NB4 (cell line): Measurements from ENCODE around the gene ACTR3C.

Experiments used
- DNase-seq: peaks from one replicate; pipeline ENCODE4 v3.0.0; 2010; ENCODE audit warnings: low read depth
- H3K4me3 ChIP-seq: one replicate; pipeline ENCODE4 v1.5.1; 2011; ENCODE audit warnings: mild to moderate bottlenecking, low read depth, low read length, moderate library complexity
- MAX ChIP-seq: IDR thresholded peaks from 2 replicates; pipeline ENCODE4 v1.6.1; 2011; ENCODE audit warnings: low read depth, low read length
- MYC ChIP-seq: IDR thresholded peaks from 2 replicates; pipeline ENCODE4 v1.6.1; 2011; ENCODE audit warnings: low read depth, low read length
- POLR2A ChIP-seq: IDR thresholded peaks from 2 replicates; pipeline ENCODE4 v1.6.1; 2011; ENCODE audit warnings: mild to moderate bottlenecking; ENCODE audit not compliant: insufficient read length; ENCODE audit errors: extremely low read depth
- TF ChIP-seq, protein P1 (sequence below): IDR thresholded peaks from one replicate; pipeline ENCODE4 v1.5.1; 2012; ENCODE audit warnings: low read depth, low read length

ACTR3C gene

DNA sequence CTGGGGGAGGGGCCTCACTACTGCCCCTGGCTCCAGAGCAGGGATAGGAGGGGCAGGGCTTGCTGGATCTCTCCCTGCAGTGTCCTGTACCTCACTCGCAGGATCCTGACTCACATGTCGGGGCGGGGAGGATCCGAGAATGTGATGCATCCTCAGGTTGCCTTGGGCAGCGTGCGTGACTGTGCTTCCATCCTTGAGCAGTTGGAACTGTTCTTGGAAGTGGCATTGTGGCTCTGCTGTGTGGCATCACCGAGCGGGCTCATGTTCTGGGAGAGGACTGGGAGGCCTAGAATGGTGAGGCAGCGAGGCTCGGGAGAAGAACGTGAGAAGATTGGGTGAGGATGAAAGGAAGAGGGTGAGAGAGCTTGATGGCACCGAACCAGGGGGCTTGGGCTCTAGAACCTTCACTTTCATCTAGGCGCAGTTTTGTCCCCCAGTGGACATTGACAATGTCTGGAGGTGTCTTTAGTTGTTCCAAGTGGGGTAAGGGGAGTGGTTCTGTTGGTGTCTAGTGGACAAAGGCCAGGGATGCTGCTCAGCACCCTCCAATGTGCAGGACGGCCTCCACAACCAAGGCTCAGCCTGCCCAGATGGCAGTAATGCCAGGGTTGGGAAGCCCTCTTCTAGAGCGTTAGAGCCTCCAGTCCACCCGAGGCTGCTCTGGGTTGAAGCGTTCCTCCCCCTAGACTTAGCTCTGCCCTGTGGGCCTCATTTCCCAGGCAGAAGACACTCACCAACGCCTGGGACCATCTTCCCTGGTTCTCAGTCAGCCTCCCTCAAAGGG is 9.7 kb upstream of the ACTR3C start:
- no peak overlapping the region for H3K4me3 ChIP-seq
- TF ChIP-seq MAX (no peak), POLR2A (no peak), MYC (no peak)
- TF ChIP-seq, protein P1, sequence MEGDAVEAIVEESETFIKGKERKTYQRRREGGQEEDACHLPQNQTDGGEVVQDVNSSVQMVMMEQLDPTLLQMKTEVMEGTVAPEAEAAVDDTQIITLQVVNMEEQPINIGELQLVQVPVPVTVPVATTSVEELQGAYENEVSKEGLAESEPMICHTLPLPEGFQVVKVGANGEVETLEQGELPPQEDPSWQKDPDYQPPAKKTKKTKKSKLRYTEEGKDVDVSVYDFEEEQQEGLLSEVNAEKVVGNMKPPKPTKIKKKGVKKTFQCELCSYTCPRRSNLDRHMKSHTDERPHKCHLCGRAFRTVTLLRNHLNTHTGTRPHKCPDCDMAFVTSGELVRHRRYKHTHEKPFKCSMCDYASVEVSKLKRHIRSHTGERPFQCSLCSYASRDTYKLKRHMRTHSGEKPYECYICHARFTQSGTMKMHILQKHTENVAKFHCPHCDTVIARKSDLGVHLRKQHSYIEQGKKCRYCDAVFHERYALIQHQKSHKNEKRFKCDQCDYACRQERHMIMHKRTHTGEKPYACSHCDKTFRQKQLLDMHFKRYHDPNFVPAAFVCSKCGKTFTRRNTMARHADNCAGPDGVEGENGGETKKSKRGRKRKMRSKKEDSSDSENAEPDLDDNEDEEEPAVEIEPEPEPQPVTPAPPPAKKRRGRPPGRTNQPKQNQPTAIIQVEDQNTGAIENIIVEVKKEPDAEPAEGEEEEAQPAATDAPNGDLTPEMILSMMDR, result no peak
- DNase-seq, result no peak

DNA sequence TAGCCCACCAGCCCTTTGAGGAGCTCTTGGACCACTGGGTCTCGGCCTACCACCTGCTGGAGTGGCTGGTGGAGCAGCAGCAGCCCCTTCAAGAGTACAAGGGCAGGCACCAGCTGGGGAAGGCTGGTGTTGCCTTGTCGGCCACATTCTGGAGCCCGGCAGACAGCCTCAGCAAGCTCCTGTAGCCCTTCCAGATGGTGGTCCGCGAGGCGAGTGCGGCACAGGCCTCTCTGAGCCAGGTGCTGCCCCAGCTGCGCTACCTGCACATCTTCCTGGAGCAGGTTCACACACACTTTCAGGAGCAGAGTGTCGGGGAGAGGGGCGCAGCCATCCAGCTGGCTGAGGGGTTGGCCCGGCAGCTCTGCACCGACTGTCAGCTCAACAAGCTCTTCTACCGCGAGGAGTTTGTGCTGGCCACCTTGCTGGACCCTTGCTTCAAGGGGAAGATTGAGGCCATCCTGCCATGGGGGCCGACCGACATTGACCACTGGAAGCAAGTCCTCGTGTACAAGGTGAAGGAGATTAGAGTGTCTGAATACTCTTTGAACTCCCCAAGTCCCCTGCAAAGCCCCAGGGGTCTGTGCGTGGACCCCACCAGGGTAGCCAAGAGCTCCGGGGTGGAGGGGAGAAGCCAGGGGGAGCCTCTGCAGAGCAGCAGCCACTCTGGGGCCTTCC is 7.0 kb upstream of the ACTR3C start:
- DNase-seq, result no peak
- H3K4me3 ChIP-seq, result no peak overlapping the region
- TF ChIP-seq, protein P1, result no peak
- TF ChIP-seq POLR2A, result no peak

- H3K4me3 ChIP-seq, result no peak overlapping the region
- no peak for DNase-seq
- TF ChIP-seq MYC, result no peak
Observed at GRCh38 chr7:150329331-150330120, 6.2 kb upstream of the ACTR3C start.

DNA sequence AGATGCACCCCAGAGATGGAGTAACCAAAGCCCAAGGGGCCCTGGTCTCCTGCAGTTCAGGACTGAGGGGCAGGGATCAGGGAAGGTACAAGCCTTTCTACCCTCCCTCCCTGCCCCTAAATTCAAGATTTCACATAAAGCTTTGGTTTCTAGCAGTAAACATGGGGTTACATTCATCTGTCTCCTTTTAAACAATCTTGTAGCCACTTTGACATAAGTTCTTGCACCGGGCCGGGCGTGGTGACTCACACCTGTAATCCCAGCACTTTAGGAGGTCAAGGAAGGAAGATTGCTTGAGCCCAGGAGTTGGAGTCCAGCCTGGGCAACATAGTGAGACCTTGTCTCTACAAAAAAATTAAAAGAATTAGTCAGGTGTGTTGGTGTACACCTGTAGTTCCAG is 4.0 kb upstream of the ACTR3C start:
- no peak overlapping the region for H3K4me3 ChIP-seq
- TF ChIP-seq MAX, result no peak
- TF ChIP-seq MYC, result no peak
- TF ChIP-seq, protein P1, result no peak
- no peak for TF ChIP-seq POLR2A
- no peak for DNase-seq

GRCh38 chr7:150326657-150327268 is 3.4 kb upstream of the ACTR3C start:
- TF ChIP-seq, protein P1, result no peak
- TF ChIP-seq POLR2A, result no peak
- no peak for TF ChIP-seq MAX
- no peak for TF ChIP-seq MYC
- no peak overlapping the region for H3K4me3 ChIP-seq
- DNase-seq, result no peak

DNA sequence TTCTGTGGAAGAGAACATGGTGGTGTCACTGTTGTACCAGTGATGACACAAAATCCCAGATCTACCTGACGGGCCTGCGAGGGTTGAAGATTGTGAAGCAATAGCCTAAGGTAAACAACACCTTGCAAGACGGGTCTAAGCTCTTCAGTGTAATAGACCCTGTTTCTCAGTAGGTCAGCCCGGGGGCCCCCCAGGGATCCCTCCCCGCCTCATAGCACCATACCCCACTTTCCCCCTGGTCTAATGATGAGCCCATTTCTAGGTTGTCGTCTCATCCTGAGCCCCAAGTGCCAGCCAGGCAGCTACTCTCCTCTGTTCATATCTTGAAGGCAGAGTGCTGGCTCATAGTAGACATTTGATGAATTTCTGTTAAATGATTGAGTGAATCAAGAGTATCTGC is 2.6 kb upstream of the ACTR3C start:
- TF ChIP-seq MAX (no peak), POLR2A (no peak), MYC (no peak)
- TF ChIP-seq, protein P1, result no peak
- no peak overlapping the region for H3K4me3 ChIP-seq
- DNase-seq, result no peak
